Cardiac fibroblast (primary cell): ENCODE measurements around the gene MAFF.

Experiments used
- DNase-seq, 2 donors: peaks; one replicate each; pipeline versions ENCODE4 v3.0.0 to v3.0.0-alpha.2; 2010; ENCODE audit warnings: low read depth in 2 of 2
- H3K4me3 ChIP-seq, 2 donors: replicated peaks in 1 of 2; 1 replicate in 1 of 2; 2 replicates in 1 of 2; pipeline ENCODE4 v1.5.1; 2011; ENCODE audit warnings: low read depth in 2 of 2, low read length in 2 of 2, mild to moderate bottlenecking in 2 of 2, moderate library complexity in 1 of 2
- TF ChIP-seq, protein P1 (sequence below): IDR thresholded peaks from one replicate; pipeline ENCODE4 v1.5.1; 2011; ENCODE audit warnings: low read depth, mild to moderate bottlenecking, low read length, inconsistent platforms

The MAFF gene

DNA sequence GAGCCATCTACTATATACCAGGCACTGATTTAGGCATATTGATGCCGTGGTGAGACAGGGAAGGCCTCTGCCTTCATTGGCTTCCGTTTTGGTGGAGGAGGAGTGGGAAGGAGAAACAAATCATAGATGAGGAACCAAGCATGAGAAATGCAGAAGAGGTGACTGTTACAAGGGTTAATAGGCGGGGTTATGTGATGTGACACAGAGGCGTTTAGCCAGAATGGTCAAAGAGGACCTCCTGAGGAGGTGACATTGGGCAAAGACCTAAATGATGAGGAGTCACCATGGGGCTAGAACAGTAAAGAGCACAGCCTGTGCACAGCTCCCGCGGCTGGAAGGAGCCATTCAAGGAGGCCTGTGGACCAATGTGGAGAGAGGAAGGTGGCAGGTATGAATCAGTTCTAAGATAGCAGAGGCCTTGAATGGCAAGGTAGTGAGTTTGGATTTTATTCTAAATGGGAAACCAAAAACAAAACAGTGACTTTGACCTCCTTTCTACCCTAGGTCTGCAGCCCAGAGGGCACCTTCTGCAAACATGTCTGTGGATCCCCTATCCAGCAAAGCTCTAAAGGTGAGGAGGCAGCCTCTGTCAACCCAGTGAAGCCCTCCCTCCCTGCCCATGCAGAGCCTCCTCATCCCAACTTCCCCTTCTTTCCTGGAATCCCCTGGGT lies 11.7 kb downstream of the MAFF start:
- TF ChIP-seq, protein P1, sequence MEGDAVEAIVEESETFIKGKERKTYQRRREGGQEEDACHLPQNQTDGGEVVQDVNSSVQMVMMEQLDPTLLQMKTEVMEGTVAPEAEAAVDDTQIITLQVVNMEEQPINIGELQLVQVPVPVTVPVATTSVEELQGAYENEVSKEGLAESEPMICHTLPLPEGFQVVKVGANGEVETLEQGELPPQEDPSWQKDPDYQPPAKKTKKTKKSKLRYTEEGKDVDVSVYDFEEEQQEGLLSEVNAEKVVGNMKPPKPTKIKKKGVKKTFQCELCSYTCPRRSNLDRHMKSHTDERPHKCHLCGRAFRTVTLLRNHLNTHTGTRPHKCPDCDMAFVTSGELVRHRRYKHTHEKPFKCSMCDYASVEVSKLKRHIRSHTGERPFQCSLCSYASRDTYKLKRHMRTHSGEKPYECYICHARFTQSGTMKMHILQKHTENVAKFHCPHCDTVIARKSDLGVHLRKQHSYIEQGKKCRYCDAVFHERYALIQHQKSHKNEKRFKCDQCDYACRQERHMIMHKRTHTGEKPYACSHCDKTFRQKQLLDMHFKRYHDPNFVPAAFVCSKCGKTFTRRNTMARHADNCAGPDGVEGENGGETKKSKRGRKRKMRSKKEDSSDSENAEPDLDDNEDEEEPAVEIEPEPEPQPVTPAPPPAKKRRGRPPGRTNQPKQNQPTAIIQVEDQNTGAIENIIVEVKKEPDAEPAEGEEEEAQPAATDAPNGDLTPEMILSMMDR = no peak
- no peak overlapping the region for H3K4me3 ChIP-seq
- no peak for DNase-seq

DNA sequence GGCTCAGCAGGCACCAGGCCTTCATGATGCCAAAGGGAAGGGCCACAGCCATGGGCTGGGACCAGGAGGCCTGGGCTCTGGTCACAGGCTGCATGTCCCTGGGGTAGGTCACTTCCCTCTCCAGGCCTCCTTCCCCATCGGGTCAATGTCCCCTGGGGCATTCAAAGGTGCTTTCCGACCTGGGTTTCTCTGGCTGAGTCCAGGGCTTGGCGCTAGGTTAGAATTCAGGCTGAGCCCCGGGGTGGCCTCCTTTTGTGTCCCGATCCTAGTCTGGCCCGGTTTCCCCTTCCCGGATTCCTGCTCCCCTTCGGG lies 12.2 kb downstream of the MAFF start:
- H3K4me3 ChIP-seq = no peak overlapping the region
- DNase-seq = no peak
- TF ChIP-seq, protein P1 = no peak

DNA sequence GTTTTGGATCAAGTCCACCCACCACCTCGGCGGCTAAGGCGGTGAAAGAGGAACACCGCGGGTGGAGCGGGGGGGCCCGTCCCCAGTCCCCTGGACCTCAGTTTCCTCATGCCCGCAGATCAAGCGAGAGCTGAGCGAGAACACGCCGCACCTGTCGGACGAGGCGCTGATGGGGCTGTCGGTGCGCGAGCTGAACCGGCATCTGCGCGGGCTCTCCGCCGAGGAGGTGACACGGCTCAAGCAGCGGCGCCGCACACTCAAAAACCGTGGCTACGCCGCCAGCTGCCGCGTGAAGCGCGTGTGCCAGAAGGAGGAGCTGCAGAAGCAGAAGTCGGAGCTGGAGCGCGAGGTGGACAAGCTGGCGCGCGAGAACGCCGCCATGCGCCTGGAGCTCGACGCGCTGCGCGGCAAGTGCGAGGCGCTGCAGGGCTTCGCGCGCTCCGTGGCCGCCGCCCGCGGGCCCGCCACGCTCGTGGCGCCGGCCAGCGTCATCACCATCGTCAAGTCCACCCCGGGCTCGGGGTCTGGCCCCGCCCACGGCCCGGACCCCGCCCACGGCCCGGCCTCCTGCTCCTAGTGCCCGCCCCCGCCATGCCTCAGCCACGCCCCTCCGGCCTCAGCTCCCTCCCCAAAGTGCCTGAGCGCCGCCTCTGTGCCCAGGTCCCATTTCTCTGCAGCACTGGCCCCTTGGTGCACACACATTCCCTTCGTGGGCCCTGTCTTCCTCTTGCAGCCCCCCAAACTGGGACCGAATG lies 12.7 kb downstream of the MAFF start:
- TF ChIP-seq, protein P1 = no peak
- DNase-seq = peak; percentile 58 to 79
- H3K4me3 ChIP-seq = peak overlapping the region in 1 of 2 donors; percentile 15

DNA sequence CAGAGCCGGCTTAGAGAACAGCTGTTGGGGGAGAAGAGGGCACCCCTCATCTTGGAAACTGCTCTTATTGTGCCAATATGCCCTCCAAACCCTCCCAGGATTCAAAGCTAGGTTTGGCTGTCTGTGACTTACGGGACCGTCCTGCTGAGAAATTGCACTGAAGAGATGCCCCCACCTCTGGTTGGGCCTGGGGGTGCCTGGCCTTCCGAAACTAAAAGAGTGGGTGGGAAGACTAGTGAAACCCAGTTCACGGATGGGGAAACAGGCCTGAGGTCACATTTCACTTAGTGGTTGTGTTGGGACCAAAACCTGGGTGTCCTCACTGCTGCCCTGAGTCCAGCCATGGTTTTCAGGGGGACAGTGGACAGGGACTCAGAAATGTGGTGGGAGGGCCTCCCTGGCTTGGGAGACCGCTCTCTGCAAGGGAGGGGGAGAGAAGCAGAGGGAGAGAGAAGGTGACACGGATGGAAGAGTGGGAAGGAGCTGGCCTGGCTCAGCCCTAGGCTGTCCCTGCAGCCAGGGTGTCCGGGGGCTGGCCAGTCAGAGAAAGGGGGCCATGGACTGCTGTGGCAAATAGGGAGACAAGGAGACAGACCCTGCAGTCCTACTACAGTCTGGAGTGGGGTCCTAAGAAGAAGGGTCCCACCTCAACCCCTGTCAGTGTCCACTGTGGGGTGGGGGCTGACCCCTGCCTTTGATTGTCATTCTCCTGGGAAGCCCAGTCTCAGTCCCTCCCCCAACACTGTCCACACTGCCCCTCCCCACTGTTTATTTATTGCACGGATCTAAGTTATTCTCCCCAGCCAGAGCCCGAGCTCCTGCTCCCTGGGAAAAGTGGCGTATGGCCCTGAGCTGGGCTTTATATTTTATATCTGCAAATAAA lies 13.6 kb downstream of the MAFF start:
- TF ChIP-seq, protein P1 = no peak
- no peak overlapping the region for H3K4me3 ChIP-seq
- no peak for DNase-seq

DNA sequence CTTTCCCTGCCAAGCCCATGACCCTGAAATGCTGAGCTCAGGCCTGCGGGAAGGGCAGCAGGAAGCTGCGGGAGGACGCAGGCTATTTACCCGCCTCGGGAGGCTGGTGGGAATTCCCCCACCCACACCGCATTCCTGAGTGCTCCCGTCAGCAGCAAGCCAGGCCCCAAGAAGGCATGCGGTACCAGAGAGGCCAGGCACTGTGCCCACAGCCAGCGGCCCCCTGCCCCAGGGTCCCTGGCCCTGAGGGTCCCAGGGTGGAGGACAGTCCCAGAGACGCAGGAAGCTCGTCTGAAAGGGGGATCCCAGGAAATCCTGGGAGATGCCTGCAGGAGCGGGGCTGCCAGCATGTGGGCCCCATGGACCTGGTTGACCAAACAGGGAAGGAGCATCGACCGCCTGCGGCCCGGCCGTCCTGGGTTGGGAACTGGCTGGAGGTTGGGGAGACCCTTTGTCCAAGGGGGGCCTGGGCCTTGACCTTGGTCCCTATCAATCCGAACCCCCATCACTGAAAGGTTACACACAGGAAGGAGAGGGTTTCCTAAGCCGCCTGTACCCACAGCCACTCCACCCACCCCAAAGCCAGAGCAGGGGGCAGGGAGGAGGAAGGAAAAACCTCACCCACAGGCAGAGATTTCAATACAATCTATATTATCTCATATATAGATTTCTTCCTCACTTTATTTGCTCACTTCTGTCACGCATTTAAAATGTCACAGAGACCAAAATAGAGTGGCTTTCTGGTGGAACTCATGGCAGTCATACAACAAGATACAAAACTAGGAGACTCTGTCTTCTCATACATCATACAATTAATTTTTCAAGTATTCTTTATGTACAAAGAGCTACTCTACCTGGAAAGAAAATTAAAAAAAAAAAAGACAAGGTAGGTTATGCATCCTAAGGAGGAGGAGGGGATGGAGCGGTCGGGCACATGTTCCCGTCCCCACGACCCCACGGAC lies 17.1 kb downstream of the MAFF start:
- TF ChIP-seq, protein P1 = no peak
- no peak overlapping the region for H3K4me3 ChIP-seq
- peak; percentile 96 to 97 for DNase-seq

DNA sequence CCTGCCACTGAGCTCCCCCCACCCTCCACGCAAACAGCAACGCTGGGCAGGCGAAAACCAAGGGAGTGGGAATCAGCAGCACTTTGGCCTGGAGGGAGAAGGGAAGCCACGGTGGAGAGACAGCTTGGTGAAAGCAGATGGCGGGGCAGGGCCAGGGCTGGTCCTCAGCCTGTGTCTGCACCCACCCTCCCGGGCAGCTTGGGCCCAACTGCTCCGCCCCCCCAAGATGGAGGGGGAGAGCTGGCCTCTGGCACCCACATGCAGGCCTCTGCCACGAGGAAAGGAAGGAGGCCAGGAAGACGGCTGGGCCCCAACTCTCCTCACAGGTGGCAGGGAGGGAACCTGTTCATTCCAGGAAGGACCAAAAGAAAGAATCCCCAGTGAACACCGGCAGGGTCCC lies 17.8 kb downstream of the MAFF start:
- TF ChIP-seq, protein P1 = no peak
- DNase-seq = no peak
- no peak overlapping the region for H3K4me3 ChIP-seq
